ENCODE results near the gene FKBP6. TPM values are rescaled to one million over a fixed set of nuclear protein-coding genes. Genes with fewer than 3 reads are reported as not detected.
"Not testable (repeated sequence)": the region's sequence is repeated elsewhere in the genome, so short reads cannot be mapped to it uniquely, and the experiment has no call there.

FKBP6 gene, protein sequence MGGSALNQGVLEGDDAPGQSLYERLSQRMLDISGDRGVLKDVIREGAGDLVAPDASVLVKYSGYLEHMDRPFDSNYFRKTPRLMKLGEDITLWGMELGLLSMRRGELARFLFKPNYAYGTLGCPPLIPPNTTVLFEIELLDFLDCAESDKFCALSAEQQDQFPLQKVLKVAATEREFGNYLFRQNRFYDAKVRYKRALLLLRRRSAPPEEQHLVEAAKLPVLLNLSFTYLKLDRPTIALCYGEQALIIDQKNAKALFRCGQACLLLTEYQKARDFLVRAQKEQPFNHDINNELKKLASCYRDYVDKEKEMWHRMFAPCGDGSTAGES
- total RNA-seq (2011; cell fraction: chromatin; rRNA removed; ENCODE audit: low replicate concordance) = not detected in 2 replicates
- not detected in 2 replicates for total RNA-seq (2011; cell fraction: nucleolus; rRNA removed)
- total RNA-seq (2011; cell fraction: nucleoplasm; rRNA removed) = not detected in 2 replicates
- total RNA-seq (2014; rRNA removed) (not detected in 2 replicates), total RNA-seq (2014; rRNA removed; fragmentation: Illumina TruSeq; extraction: Trizol) (not detected in 2 replicates), total RNA-seq (2015; rRNA removed; fragmentation: Illumina TruSeq; extraction: Trizol) (not detected in 2 replicates), total RNA-seq (2021) (not detected in 2 replicates), polyA plus RNA-seq (2011; rRNA removed) (not detected in 2 replicates), polyA plus RNA-seq (2014; fragmentation: Illumina TruSeq; extraction: Trizol) (not detected in 2 replicates), polyA plus RNA-seq (2014; fragmentation: Nextera tagmentation; extraction: Ambion mirVana) (not detected), polyA plus RNA-seq (2014; rRNA removed) (not detected in 2 replicates), polyA minus RNA-seq (2011; rRNA and poly(A)+ RNA removed) (not detected in 2 replicates), Bru-seq, nascent RNA (not detected), BruChase-seq, experiment 1, labeled RNA remaining after a 2-hour chase (not detected), BruChase-seq, experiment 2, labeled RNA remaining after a 6-hour chase (not detected)
- not detected in 2 replicates for polyA plus RNA-seq (2011; cell fraction: cytosol; rRNA removed)
- not detected in 2 replicates for polyA plus RNA-seq (2011; cell fraction: nucleus; rRNA removed)
- polyA plus RNA-seq (2012) = not detected in 2 replicates
- polyA minus RNA-seq (2011; cell fraction: cytosol; rRNA and poly(A)+ RNA removed) = not detected in 2 replicates
- not detected in 2 replicates for polyA minus RNA-seq (2011; cell fraction: nucleus; rRNA and poly(A)+ RNA removed)
- long read RNA-seq, experiment 1 = 0 reads
- long read RNA-seq, experiment 2 = 0 reads
- long read RNA-seq, experiment 3 = 0 reads

DNA sequence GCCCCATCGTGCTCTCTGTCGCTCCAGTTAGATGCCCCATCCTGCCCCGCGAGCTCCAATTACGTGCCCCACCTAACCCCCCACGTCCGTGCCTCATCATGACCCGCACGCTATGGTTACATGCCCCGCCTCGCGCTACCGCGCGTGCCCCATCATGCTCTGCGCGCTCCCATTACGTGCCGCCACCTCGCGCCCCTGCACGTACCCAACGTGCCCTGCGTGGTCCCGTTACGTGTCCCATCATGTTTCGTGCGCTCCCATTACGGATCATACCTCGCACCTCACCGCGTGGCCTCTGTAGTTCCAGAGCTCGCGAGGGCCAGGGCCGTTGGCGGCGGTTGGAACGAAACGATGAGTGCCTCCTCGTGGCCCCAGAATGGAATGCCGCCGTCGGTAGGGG is at the start of gene FKBP6, which contains the start of gene TRIM50:
Gene FKBP6 (plus strand): TSS at position 240 of the 400 bp plus-strand sequence. CDS start 268 bp downstream, outside the sequence.
Gene TRIM50 (minus strand): TSS at position 161 of the 400 bp plus-strand sequence. CDS start 3,295 bp downstream, outside the sequence.
- H3K9ac ChIP-seq (ENCODE audit: insufficient read depth in 1 of 2, low read depth in 2 of 2, low read length in 2 of 2); in situ Hi-C loops (cut with MboI): not testable (repeated sequence)

DNA sequence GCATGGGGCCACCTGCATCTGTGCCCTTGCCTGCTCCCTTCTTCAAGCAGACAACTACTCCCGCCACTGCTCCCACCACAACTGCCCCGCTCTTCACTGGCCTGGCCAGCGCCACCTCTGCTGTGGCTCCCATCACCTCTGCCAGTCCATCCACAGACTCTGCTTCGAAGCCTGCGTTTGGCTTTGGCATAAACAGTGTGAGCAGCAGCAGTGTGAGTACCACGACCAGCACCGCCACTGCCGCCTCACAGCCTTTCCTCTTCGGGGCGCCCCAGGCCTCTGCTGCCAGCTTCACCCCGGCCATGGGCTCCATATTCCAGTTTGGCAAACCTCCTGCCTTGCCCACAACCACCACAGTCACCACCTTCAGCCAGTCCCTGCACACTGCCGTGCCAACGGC is 30.7 kb upstream of the FKBP6 start:
- H3K4me3 ChIP-seq; H3K27ac ChIP-seq (ENCODE audit: extremely low read depth, low read depth, low read length); H3K9me3 ChIP-seq (replicated peaks; ENCODE audit: control insufficient read depth, insufficient read depth, low read depth, low read length); DNase-seq (ENCODE audit: extremely low read depth in 1 of 4, low spot score in 3 of 4); in situ Hi-C loops (cut with MboI); H2AFZ ChIP-seq (ENCODE audit: low read depth, low read length); ATAC-seq; intact Hi-C loops (cut with micrococcal nuclease); H3K9ac ChIP-seq (ENCODE audit: insufficient read depth in 1 of 2, low read depth in 2 of 2, low read length in 2 of 2); H4K20me1 ChIP-seq (replicated peaks; ENCODE audit: control insufficient read depth, insufficient read depth, low read length); CTCF ChIA-PET (ENCODE audit: low intra/inter-chr PET ratio); H3K79me2 ChIP-seq (ENCODE audit: control insufficient read depth, insufficient read depth, low read length); H3K4me1 ChIP-seq (replicated peaks in 1 of 2; ENCODE audit: control insufficient read depth in 2 of 2, insufficient read depth in 2 of 2, low read length in 2 of 2); H3K9me1 ChIP-seq (ENCODE audit: control insufficient read depth, insufficient read depth, low read length); H3K4me2 ChIP-seq (ENCODE audit: insufficient read depth, low read length); H3K36me3 ChIP-seq (ENCODE audit: control insufficient read depth, insufficient read depth, low read length); POLR2A ChIA-PET; FAIRE-seq; H3K27me3 ChIP-seq (ENCODE audit: control insufficient read depth in 2 of 2, insufficient read depth in 2 of 2, low read length in 2 of 2): not testable (repeated sequence)
- TSS peak; percentile 73 for BruUV-seq (replicated peaks)
- WGBS (ENCODE audit: insufficient coverage, low coverage, missing lambda C conversion rate) = no CpG with 5 or more reads among the region's 13 CpGs

More for the DNA sequence above, at the start of gene FKBP6, which contains the start of gene TRIM50:
- H3K27ac ChIP-seq (ENCODE audit: extremely low read depth, low read depth, low read length); H3K9me3 ChIP-seq (replicated peaks; ENCODE audit: control insufficient read depth, insufficient read depth, low read depth, low read length); H3K4me2 ChIP-seq (ENCODE audit: insufficient read depth, low read length); H2AFZ ChIP-seq (ENCODE audit: low read depth, low read length); intact Hi-C loops (cut with micrococcal nuclease); H4K20me1 ChIP-seq (replicated peaks; ENCODE audit: control insufficient read depth, insufficient read depth, low read length); H3K4me1 ChIP-seq (replicated peaks in 1 of 2; ENCODE audit: control insufficient read depth in 2 of 2, insufficient read depth in 2 of 2, low read length in 2 of 2); FAIRE-seq; H3K9me1 ChIP-seq (ENCODE audit: control insufficient read depth, insufficient read depth, low read length); DNase-seq (ENCODE audit: extremely low read depth in 1 of 4, low spot score in 3 of 4); H3K36me3 ChIP-seq (ENCODE audit: control insufficient read depth, insufficient read depth, low read length); POLR2A ChIA-PET; ATAC-seq; H3K4me3 ChIP-seq; H3K79me2 ChIP-seq (ENCODE audit: control insufficient read depth, insufficient read depth, low read length); CTCF ChIA-PET (ENCODE audit: low intra/inter-chr PET ratio); BruUV-seq (replicated peaks): not testable (repeated sequence)
- H3K27me3 ChIP-seq (ENCODE audit: control insufficient read depth in 2 of 2, insufficient read depth in 2 of 2, low read length in 2 of 2) = peaks cover 34 to 52% of the 10 kb centered on the region in 2 experiments
- WGBS (ENCODE audit: insufficient coverage, low coverage, missing lambda C conversion rate) = 65% methylated on average over 25 of the region's 43 CpGs

DNA sequence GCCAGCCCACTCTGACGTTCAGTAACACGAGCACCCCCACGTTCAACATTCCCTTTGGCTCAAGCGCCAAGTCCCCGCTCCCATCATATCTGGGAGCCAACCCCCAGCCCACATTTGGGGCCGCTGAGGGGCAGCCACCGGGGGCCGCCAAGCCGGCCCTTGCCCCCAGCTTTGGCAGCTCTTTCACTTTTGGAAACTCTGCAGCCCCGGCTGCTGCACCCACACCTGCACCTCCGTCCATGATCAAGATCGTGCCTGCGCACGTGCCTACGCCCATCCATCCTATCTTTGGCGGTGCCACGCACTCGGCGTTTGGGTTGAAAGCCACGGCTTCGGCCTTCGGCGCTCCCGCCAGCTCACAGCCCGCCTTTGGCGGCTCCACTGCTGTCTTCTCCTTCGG is 30.3 kb upstream of the FKBP6 start:
- intact Hi-C loops (cut with micrococcal nuclease); POLR2A ChIA-PET; H3K4me1 ChIP-seq (replicated peaks in 1 of 2; ENCODE audit: control insufficient read depth in 2 of 2, insufficient read depth in 2 of 2, low read length in 2 of 2); H3K79me2 ChIP-seq (ENCODE audit: control insufficient read depth, insufficient read depth, low read length); in situ Hi-C loops (cut with MboI); BruUV-seq (replicated peaks); H3K4me2 ChIP-seq (ENCODE audit: insufficient read depth, low read length); H3K4me3 ChIP-seq; H2AFZ ChIP-seq (ENCODE audit: low read depth, low read length); CTCF ChIA-PET (ENCODE audit: low intra/inter-chr PET ratio); H3K9ac ChIP-seq (ENCODE audit: insufficient read depth in 1 of 2, low read depth in 2 of 2, low read length in 2 of 2); H4K20me1 ChIP-seq (replicated peaks; ENCODE audit: control insufficient read depth, insufficient read depth, low read length); FAIRE-seq; H3K36me3 ChIP-seq (ENCODE audit: control insufficient read depth, insufficient read depth, low read length); H3K27me3 ChIP-seq (ENCODE audit: control insufficient read depth in 2 of 2, insufficient read depth in 2 of 2, low read length in 2 of 2); H3K9me3 ChIP-seq (replicated peaks; ENCODE audit: control insufficient read depth, insufficient read depth, low read depth, low read length); ATAC-seq; H3K27ac ChIP-seq (ENCODE audit: extremely low read depth, low read depth, low read length); H3K9me1 ChIP-seq (ENCODE audit: control insufficient read depth, insufficient read depth, low read length); DNase-seq (ENCODE audit: extremely low read depth in 1 of 4, low spot score in 3 of 4): not testable (repeated sequence)
- WGBS (ENCODE audit: insufficient coverage, low coverage, missing lambda C conversion rate) = 37% methylated on average over 6 of the region's 27 CpGs
